Smooth muscle cell (in vitro differentiated cells): ENCODE results near the gene BCR. TPM values are rescaled to one million over a fixed set of nuclear protein-coding genes. Genes with fewer than 3 reads are reported as not detected.

Experiments
- DNase-seq: peaks from one replicate; lab custom pipeline; 2025; ENCODE audit not compliant: unreplicated experiment; lab: John Stamatoyannopoulos, UW
- H2AFZ ChIP-seq: fragments of 200-600 bp; sonication (generic); 2 replicates; pipeline ENCODE4 v1.6.0; 2016; ENCODE audit warnings: antibody characterized with exemption, low read depth, mild to moderate bottlenecking
- H3F3A ChIP-seq: fragments of 200-600 bp; sonication (generic); 2 replicates; pipeline ENCODE4 v1.6.0; 2017; ENCODE audit warnings: antibody characterized with exemption, low read depth
- H3K27ac ChIP-seq: fragments of 200-600 bp; sonication (generic); 2 replicates; pipeline ENCODE4 v1.5.1; 2016; ENCODE audit warnings: low read depth, mild to moderate bottlenecking
- H3K27me3 ChIP-seq: fragments of 200-600 bp; sonication (generic); 2 replicates; pipeline ENCODE4 v1.6.1; 2016; ENCODE audit warnings: low read depth, mild to moderate bottlenecking
- H3K36me3 ChIP-seq: fragments of 200-600 bp; sonication (generic); 2 replicates; pipeline ENCODE4 v1.5.1; 2016; ENCODE audit warnings: low read depth
- H3K4me1 ChIP-seq: fragments of 200-600 bp; sonication (generic); 2 replicates; pipeline ENCODE4 v1.5.1; 2016; ENCODE audit warnings: low read depth
- H3K4me2 ChIP-seq: fragments of 200-600 bp; sonication (generic); 2 replicates; pipeline ENCODE4 v1.6.0; 2016; ENCODE audit warnings: mild to moderate bottlenecking
- H3K4me3 ChIP-seq: fragments of 200-600 bp; sonication (generic); 2 replicates; pipeline ENCODE4 v1.5.1; 2016; ENCODE audit warnings: mild to moderate bottlenecking
- H3K79me2 ChIP-seq: fragments of 200-600 bp; sonication (generic); 2 replicates; pipeline ENCODE4 v1.6.0; 2016; ENCODE audit warnings: low read depth, mild to moderate bottlenecking
- H3K9ac ChIP-seq: fragments of 200-600 bp; sonication (generic); 2 replicates; pipeline ENCODE4 v1.6.0; 2016; ENCODE audit warnings: low read depth
- H3K9me3 ChIP-seq: fragments of 200-600 bp; sonication (generic); replicated peaks from 2 replicates; pipeline ENCODE4 v1.5.1; 2016; ENCODE audit warnings: low read depth
- H4K20me1 ChIP-seq: fragments of 200-600 bp; sonication (generic); 2 replicates; pipeline ENCODE4 v1.6.0; 2016; ENCODE audit warnings: low read depth
- WGBS: methylation state at CpG from one replicate; pipeline ENCODE4 v1.1.7; 2016; ENCODE audit warnings: low lambda C conversion rate; 5-methylcytosine and 5-hydroxymethylcytosine counted together
- polyA plus RNA-seq: library from polyadenylated mRNA; unstranded; fragments of >200 nt; fragmentation: Nextera tagmentation; extraction: Ambion mirVana; gene quantifications from 2 replicates; pipeline ENCODE4 v1.2.1, GENCODE V29; 2016
- total RNA-seq: library from RNA; depleted of rRNA; stranded (reverse); fragments of >200 nt; gene quantifications from 2 replicates; pipeline ENCODE4 v1.2.3, GENCODE V29; 2014
- TF ChIP-seq, protein P1 (sequence below): fragments of 200-600 bp; sonication (generic); IDR thresholded peaks from 2 replicates; pipeline ENCODE4 v1.5.1; 2017; ENCODE audit warnings: borderline replicate concordance, mild to moderate bottlenecking, antibody characterized with exemption; ENCODE audit not compliant: insufficient read depth, poor library complexity, severe bottlenecking

Gene BCR
- total and polyA plus RNA-seq, 2 experiments from 2014 or later, result 11.1 to 13.4 TPM

DNA sequence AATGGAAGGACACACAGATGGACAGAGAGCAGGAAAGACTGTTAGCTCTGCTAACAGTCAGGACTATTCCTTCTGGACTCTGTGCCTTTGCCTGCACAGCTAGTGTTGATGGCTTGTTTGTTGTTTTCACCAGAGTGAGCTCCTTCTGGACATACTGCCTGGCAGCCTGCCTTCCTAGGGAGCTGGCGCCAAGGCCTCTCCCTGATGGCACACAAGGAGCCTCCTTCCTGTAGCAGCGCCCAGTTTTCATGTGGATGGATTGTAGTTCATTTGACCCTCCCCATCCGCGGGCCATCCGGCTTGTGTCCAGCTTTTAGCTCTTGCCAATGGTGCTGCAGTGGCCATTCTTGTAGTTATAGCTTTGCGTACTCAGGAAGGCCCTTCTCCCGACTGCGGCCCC lies 16.6 kb upstream of the BCR start:
- TF ChIP-seq, protein P1, sequence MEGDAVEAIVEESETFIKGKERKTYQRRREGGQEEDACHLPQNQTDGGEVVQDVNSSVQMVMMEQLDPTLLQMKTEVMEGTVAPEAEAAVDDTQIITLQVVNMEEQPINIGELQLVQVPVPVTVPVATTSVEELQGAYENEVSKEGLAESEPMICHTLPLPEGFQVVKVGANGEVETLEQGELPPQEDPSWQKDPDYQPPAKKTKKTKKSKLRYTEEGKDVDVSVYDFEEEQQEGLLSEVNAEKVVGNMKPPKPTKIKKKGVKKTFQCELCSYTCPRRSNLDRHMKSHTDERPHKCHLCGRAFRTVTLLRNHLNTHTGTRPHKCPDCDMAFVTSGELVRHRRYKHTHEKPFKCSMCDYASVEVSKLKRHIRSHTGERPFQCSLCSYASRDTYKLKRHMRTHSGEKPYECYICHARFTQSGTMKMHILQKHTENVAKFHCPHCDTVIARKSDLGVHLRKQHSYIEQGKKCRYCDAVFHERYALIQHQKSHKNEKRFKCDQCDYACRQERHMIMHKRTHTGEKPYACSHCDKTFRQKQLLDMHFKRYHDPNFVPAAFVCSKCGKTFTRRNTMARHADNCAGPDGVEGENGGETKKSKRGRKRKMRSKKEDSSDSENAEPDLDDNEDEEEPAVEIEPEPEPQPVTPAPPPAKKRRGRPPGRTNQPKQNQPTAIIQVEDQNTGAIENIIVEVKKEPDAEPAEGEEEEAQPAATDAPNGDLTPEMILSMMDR, result no peak
- H3K27ac ChIP-seq, result no peak overlapping the region
- H3K4me2 ChIP-seq, result no peak overlapping the region
- DNase-seq, result no peak
- no peaks in the 10 kb centered on the region for H3K9me3 ChIP-seq
- no peaks in the 10 kb centered on the region for H4K20me1 ChIP-seq
- H3F3A ChIP-seq, result no peaks in the 10 kb centered on the region
- no peak overlapping the region for H2AFZ ChIP-seq
- H3K4me3 ChIP-seq, result no peak overlapping the region
- no peaks in the 10 kb centered on the region for H3K36me3 ChIP-seq
- no peak overlapping the region for H3K9ac ChIP-seq
- H3K79me2 ChIP-seq, result no peaks in the 10 kb centered on the region
- no peaks in the 10 kb centered on the region for H3K27me3 ChIP-seq
- H3K4me1 ChIP-seq, result peaks cover 6% of the 10 kb centered on the region
- WGBS, result 98% methylated on average over 8 of the region's 8 CpGs

DNA sequence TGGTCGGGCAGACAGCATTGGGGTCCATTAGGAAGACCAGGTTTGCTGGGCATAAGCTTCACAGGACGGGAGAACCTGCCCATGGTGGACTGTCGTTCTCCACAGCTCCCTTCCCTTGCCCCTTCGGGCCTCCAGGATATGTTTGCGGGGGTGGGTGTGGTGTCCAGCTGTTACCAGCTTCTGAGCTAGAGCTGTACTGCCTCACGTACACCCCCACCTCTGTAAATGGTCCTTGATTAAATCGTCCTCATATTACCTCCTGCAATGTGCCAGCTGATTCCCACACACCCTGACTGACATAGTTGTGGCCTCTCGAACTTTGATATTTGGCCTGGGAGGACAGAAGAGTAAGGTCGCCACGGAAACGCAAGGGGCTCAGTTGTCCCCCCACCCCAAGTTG lies 16.2 kb upstream of the BCR start:
- H3K36me3 ChIP-seq, result no peaks in the 10 kb centered on the region
- no peaks in the 10 kb centered on the region for H4K20me1 ChIP-seq
- no peak overlapping the region for H3K4me3 ChIP-seq
- H2AFZ ChIP-seq, result no peak overlapping the region
- peaks cover 6% of the 10 kb centered on the region for H3K4me1 ChIP-seq
- no peak for DNase-seq
- H3K9me3 ChIP-seq, result no peaks in the 10 kb centered on the region
- H3K79me2 ChIP-seq, result no peaks in the 10 kb centered on the region
- TF ChIP-seq, protein P1, result no peak
- no peak overlapping the region for H3K27ac ChIP-seq
- no peak overlapping the region for H3K9ac ChIP-seq
- no peak overlapping the region for H3K4me2 ChIP-seq
- no peaks in the 10 kb centered on the region for H3F3A ChIP-seq
- WGBS, result 88% methylated on average over 11 of the region's 11 CpGs
- H3K27me3 ChIP-seq, result no peaks in the 10 kb centered on the region

DNA sequence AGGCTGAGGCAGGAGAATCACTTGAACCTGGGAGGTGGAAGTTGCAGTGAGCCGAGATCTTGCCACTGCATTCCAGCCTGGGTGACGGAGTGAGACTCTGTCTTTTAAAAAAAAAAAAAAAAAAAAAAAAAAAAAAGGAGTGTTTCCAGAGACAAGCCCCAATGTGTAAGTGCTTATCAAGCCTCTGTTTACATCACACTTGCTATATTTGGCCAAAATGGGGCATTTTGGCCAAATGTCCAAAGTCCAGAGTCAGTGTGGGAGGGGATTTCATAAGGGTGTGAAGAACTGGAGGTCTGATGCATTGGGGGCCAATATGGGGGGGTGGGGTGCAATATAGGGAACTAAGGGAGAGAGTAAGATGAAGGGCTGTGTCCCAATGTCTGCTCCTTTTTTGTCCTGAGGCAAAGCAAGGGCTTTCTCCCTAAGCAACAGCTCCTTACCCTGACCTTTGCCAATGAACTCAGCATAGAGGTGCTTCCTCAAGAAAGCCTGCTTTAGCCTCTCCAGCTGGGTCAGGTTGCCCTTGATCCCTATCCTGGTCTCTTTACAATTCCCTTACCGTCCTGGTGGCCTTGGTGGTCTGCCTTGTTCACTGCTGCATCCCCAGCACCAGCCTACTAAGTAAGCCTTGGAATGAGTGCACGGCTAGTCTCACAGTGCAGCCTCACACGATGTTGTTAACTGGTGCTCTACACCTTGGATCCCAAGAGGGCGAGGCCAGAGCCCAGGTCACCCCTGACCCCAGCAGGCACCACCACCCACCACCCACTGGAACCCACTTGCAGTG lies 14.1 kb upstream of the BCR start:
- Histone ChIP-seq H3K4me2 (no peak overlapping the region), H2AFZ (no peak overlapping the region), H3K9me3 (no peaks in the 10 kb centered on the region), H3K36me3 (no peaks in the 10 kb centered on the region), H3K4me1 (peaks cover 6% of the 10 kb centered on the region), H3K79me2 (no peaks in the 10 kb centered on the region), H3K4me3 (no peak overlapping the region), H3K27me3 (no peaks in the 10 kb centered on the region), H3K27ac (no peak overlapping the region), H3F3A (no peaks in the 10 kb centered on the region), H3K9ac (no peak overlapping the region), H4K20me1 (no peaks in the 10 kb centered on the region)
- TF ChIP-seq, protein P1, result no peak
- 81% methylated on average over 6 of the region's 6 CpGs for WGBS
- no peak for DNase-seq
